ENCODE data around the gene PANK1. TPM values are rescaled to one million over a fixed set of nuclear protein-coding genes. Genes with fewer than 3 reads are reported as not detected.

Gene PANK1
- total RNA-seq, 1 donor from 2014 or later = 7.9 TPM

GRCh38 chr10:89683883-89684282 is 38.8 kb upstream of the PANK1 start:
- no peaks in the 10 kb centered on the region for H3K79me2 ChIP-seq (ENCODE audit: insufficient read depth, low read length)
- no peaks in the 10 kb centered on the region for H3K27me3 ChIP-seq (ENCODE audit: insufficient read depth, low read length)
- no peak overlapping the region for H3K4me3 ChIP-seq (ENCODE audit: insufficient read depth, low read depth, low read length)
- no peak for FAIRE-seq
- no peak overlapping the region for H3K27ac ChIP-seq (ENCODE audit: low read depth, low read length)
- peaks cover 2% of the 10 kb centered on the region for H3K4me1 ChIP-seq (ENCODE audit: insufficient read depth, low read length)
- H3K36me3 Mint-ChIP-seq (ENCODE audit: low read depth, unreplicated experiment) = no peaks in the 10 kb centered on the region
- no peaks in the 10 kb centered on the region for H3K4me1 Mint-ChIP-seq (ENCODE audit: low read depth, unreplicated experiment)
- H3K9me3 Mint-ChIP-seq (ENCODE audit: unreplicated experiment) = no peaks in the 10 kb centered on the region
- H3K9ac ChIP-seq (ENCODE audit: low read length) = no peak overlapping the region
- H3K27ac Mint-ChIP-seq (ENCODE audit: unreplicated experiment) = no peak overlapping the region
- no peak for DNase-seq (ENCODE audit: low read depth)
- no peak for TF ChIP-seq CTCF (IDR thresholded peaks at IDR 0.05; ENCODE audit: insufficient read depth, low read depth, low read length)
- no peaks in the 10 kb centered on the region for H3K9me3 ChIP-seq (ENCODE audit: insufficient read depth, low read depth, low read length)
- H4K20me1 ChIP-seq (ENCODE audit: insufficient read depth, low read length) = no peaks in the 10 kb centered on the region
- H2AFZ ChIP-seq (ENCODE audit: low read depth, low read length) = no peak overlapping the region
- no peaks in the 10 kb centered on the region for H3K27me3 Mint-ChIP-seq (ENCODE audit: low read depth, unreplicated experiment)
- no peak overlapping the region for H3K4me3 Mint-ChIP-seq (ENCODE audit: unreplicated experiment)
- no peak overlapping the region for H3K4me2 ChIP-seq (ENCODE audit: low read length)
- H3K36me3 ChIP-seq (ENCODE audit: insufficient read depth, low read length) = no peaks in the 10 kb centered on the region

DNA sequence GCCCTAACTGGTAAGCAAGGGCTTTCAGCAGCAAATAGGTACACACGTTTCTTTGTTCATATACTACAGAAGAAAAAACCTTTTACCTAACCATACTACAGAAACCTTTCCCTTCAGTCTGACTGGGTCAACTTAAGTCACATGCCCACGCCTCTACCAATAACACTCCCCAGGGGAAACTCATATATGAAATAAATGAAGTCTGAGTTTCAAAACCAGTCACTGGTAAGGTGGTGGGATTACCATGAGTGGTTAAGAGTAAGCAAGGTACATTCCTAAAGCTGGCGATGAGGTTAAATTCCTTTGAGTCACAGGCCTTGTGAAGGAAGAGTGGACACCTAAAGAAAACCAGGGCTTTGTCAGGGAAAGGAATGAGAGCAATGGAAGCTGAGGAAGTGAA is 34.9 kb upstream of the PANK1 start:
- Histone ChIP-seq H3K27ac (ENCODE audit: low read depth, low read length) (no peak overlapping the region), H3K9ac (ENCODE audit: low read length) (no peak overlapping the region), H3K4me2 (ENCODE audit: low read length) (no peak overlapping the region), H3K27me3 (ENCODE audit: insufficient read depth, low read length) (peaks cover 3% of the 10 kb centered on the region), H3K9me3 (ENCODE audit: insufficient read depth, low read depth, low read length) (no peaks in the 10 kb centered on the region), H2AFZ (ENCODE audit: low read depth, low read length) (no peak overlapping the region), H3K4me3 (ENCODE audit: insufficient read depth, low read depth, low read length) (no peak overlapping the region), H3K36me3 (ENCODE audit: insufficient read depth, low read length) (no peaks in the 10 kb centered on the region), H4K20me1 (ENCODE audit: insufficient read depth, low read length) (no peaks in the 10 kb centered on the region), H3K79me2 (ENCODE audit: insufficient read depth, low read length) (no peaks in the 10 kb centered on the region), H3K4me1 (ENCODE audit: insufficient read depth, low read length) (peaks cover 2% of the 10 kb centered on the region)
- no peak overlapping the region for H3K27ac Mint-ChIP-seq (ENCODE audit: unreplicated experiment)
- no peak for DNase-seq (ENCODE audit: low read depth)
- H3K4me3 Mint-ChIP-seq (ENCODE audit: unreplicated experiment) = no peak overlapping the region
- H3K27me3 Mint-ChIP-seq (ENCODE audit: low read depth, unreplicated experiment) = no peaks in the 10 kb centered on the region
- H3K9me3 Mint-ChIP-seq (ENCODE audit: unreplicated experiment) = no peaks in the 10 kb centered on the region
- H3K36me3 Mint-ChIP-seq (ENCODE audit: low read depth, unreplicated experiment) = no peaks in the 10 kb centered on the region
- H3K4me1 Mint-ChIP-seq (ENCODE audit: low read depth, unreplicated experiment) = no peaks in the 10 kb centered on the region
- no peak for FAIRE-seq
- TF ChIP-seq EZH2 (IDR thresholded peaks at IDR 0.05; ENCODE audit: insufficient read depth, low read length) (no peak), CTCF (IDR thresholded peaks at IDR 0.05; ENCODE audit: insufficient read depth, low read depth, low read length) (no peak)

- Histone ChIP-seq H3K36me3 (ENCODE audit: insufficient read depth, low read length) (no peaks in the 10 kb centered on the region), H4K20me1 (ENCODE audit: insufficient read depth, low read length) (no peaks in the 10 kb centered on the region), H2AFZ (ENCODE audit: low read depth, low read length) (no peak overlapping the region), H3K9me3 (ENCODE audit: insufficient read depth, low read depth, low read length) (no peaks in the 10 kb centered on the region), H3K27me3 (ENCODE audit: insufficient read depth, low read length) (peaks cover 3% of the 10 kb centered on the region), H3K4me1 (ENCODE audit: insufficient read depth, low read length) (no peaks in the 10 kb centered on the region), H3K27ac (ENCODE audit: low read depth, low read length) (no peak overlapping the region), H3K4me3 (ENCODE audit: insufficient read depth, low read depth, low read length) (no peak overlapping the region), H3K9ac (ENCODE audit: low read length) (no peak overlapping the region), H3K4me2 (ENCODE audit: low read length) (no peak overlapping the region), H3K79me2 (ENCODE audit: insufficient read depth, low read length) (no peaks in the 10 kb centered on the region)
- Mint-ChIP-seq H3K9me3 (ENCODE audit: unreplicated experiment) (no peaks in the 10 kb centered on the region), H3K27ac (ENCODE audit: unreplicated experiment) (no peak overlapping the region), H3K4me3 (ENCODE audit: unreplicated experiment) (no peak overlapping the region), H3K27me3 (ENCODE audit: low read depth, unreplicated experiment) (no peaks in the 10 kb centered on the region), H3K4me1 (ENCODE audit: low read depth, unreplicated experiment) (no peaks in the 10 kb centered on the region), H3K36me3 (ENCODE audit: low read depth, unreplicated experiment) (no peaks in the 10 kb centered on the region)
- TF ChIP-seq CTCF (IDR thresholded peaks at IDR 0.05; ENCODE audit: insufficient read depth, low read depth, low read length) = no peak
- no peak for TF ChIP-seq EZH2 (IDR thresholded peaks at IDR 0.05; ENCODE audit: insufficient read depth, low read length)
- DNase-seq (ENCODE audit: low read depth) (no peak), FAIRE-seq (no peak)
Measured at GRCh38 chr10:89677341-89677740, 32.3 kb upstream of the PANK1 start.
